ENCODE measurements around the gene CIAO3.

Gene CIAO3

DNA sequence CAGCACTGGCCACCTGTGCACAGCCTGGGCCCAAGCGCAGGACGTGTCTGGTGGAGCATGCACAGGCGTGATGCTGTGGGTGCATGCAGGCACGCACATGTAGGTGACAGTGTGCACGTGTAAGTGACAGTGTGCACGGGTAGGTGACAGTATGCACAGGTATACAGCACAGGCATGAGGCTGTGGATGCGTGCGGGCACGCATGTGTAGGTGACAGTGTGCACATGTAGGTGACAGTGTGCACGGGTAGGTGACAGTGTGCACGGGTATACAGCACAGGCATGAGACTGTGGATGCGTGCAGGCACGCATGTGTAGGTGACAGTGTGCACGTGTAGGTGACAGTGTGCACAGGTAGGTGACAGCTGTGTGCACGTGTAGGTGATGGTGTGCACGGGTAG, 39.5 kb upstream of the CIAO3 start:
- no peaks in the 10 kb centered on the region; the same call in 1 of the 2 replicates for H4K20me1 ChIP-seq (ENCODE audit: insufficient read depth, low read length)
- TF ChIP-seq EZH2 (optimal IDR thresholded peaks at IDR 0.05; ENCODE audit: low read depth, low read length) (no peak), EZH2phosphoT487 (IDR thresholded peaks at IDR 0.05; ENCODE audit: low read length) (no peak)
- TF ChIP-seq, protein P1, sequence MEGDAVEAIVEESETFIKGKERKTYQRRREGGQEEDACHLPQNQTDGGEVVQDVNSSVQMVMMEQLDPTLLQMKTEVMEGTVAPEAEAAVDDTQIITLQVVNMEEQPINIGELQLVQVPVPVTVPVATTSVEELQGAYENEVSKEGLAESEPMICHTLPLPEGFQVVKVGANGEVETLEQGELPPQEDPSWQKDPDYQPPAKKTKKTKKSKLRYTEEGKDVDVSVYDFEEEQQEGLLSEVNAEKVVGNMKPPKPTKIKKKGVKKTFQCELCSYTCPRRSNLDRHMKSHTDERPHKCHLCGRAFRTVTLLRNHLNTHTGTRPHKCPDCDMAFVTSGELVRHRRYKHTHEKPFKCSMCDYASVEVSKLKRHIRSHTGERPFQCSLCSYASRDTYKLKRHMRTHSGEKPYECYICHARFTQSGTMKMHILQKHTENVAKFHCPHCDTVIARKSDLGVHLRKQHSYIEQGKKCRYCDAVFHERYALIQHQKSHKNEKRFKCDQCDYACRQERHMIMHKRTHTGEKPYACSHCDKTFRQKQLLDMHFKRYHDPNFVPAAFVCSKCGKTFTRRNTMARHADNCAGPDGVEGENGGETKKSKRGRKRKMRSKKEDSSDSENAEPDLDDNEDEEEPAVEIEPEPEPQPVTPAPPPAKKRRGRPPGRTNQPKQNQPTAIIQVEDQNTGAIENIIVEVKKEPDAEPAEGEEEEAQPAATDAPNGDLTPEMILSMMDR (IDR thresholded peaks at IDR 0.05; ENCODE audit: low read length) = no peak
- H3K27ac ChIP-seq (ENCODE audit: low read length) = no peak overlapping the region
- DNase-seq = no peak
- H3K4me1 ChIP-seq (ENCODE audit: low read length) = no peaks in the 10 kb centered on the region
- no peak overlapping the region for H3K4me2 ChIP-seq (ENCODE audit: low read depth, low read length)
- no peaks in the 10 kb centered on the region for H3K36me3 ChIP-seq (replicated peaks; ENCODE audit: insufficient read depth, low read length)
- no peak overlapping the region for H3K9ac ChIP-seq (ENCODE audit: low read length)
- no peaks in the 10 kb centered on the region for H3F3A ChIP-seq (ENCODE audit: insufficient read depth, low read length)
- no peaks in the 10 kb centered on the region for H3K79me2 ChIP-seq (ENCODE audit: low read length)
- H3K9me3 ChIP-seq (replicated peaks; ENCODE audit: insufficient read depth, low read length) = no peaks in the 10 kb centered on the region
- no peak overlapping the region for H2AFZ ChIP-seq (ENCODE audit: low read length)
- H3K9me2 ChIP-seq (replicated peaks; ENCODE audit: insufficient read depth, low read length) = no peaks in the 10 kb centered on the region
- no peak overlapping the region for H3K4me3 ChIP-seq (ENCODE audit: low read length)
- H3K27me3 ChIP-seq (replicated peaks; ENCODE audit: insufficient read depth, low read length) = peaks cover 79% of the 10 kb centered on the region

DNA sequence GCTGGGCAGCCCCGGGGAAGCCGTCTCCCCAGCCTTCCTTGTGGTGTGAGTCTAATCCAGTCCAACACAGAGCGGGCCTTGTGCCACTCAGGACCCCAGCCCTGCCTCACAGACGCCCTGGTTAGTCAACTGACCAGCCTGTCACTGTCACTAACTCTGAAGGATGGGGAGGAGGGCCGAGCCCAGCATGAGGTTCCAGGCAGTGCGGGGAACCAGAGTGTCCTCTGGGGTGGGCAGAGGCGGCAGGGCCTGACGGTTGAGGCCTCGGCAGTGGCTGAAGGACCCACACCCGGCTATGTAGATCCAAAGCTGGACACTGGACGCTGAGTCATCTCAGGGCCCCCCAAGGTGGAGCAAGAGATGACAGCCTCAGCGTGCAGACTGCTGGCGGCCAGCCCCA, 38.8 kb upstream of the CIAO3 start:
- Histone ChIP-seq H3K9me2 (replicated peaks; ENCODE audit: insufficient read depth, low read length) (no peaks in the 10 kb centered on the region), H3F3A (ENCODE audit: insufficient read depth, low read length) (no peaks in the 10 kb centered on the region), H3K9me3 (replicated peaks; ENCODE audit: insufficient read depth, low read length) (no peaks in the 10 kb centered on the region), H3K27ac (ENCODE audit: low read length) (no peak overlapping the region), H3K9ac (ENCODE audit: low read length) (no peak overlapping the region), H3K27me3 (replicated peaks; ENCODE audit: insufficient read depth, low read length) (peaks cover 87% of the 10 kb centered on the region), H3K79me2 (ENCODE audit: low read length) (no peaks in the 10 kb centered on the region), H3K4me1 (ENCODE audit: low read length) (no peaks in the 10 kb centered on the region), H3K4me2 (ENCODE audit: low read depth, low read length) (no peak overlapping the region), H4K20me1 (ENCODE audit: insufficient read depth, low read length) (no peaks in the 10 kb centered on the region), H2AFZ (ENCODE audit: low read length) (no peak overlapping the region), H3K4me3 (ENCODE audit: low read length) (no peak overlapping the region), H3K36me3 (replicated peaks; ENCODE audit: insufficient read depth, low read length) (no peaks in the 10 kb centered on the region)
- DNase-seq = no peak
- TF ChIP-seq EZH2phosphoT487 (IDR thresholded peaks at IDR 0.05; ENCODE audit: low read length) (no peak), EZH2 (optimal IDR thresholded peaks at IDR 0.05; ENCODE audit: low read depth, low read length) (no peak)
- TF ChIP-seq, protein P1 (IDR thresholded peaks at IDR 0.05; ENCODE audit: low read length) = no peak

DNA sequence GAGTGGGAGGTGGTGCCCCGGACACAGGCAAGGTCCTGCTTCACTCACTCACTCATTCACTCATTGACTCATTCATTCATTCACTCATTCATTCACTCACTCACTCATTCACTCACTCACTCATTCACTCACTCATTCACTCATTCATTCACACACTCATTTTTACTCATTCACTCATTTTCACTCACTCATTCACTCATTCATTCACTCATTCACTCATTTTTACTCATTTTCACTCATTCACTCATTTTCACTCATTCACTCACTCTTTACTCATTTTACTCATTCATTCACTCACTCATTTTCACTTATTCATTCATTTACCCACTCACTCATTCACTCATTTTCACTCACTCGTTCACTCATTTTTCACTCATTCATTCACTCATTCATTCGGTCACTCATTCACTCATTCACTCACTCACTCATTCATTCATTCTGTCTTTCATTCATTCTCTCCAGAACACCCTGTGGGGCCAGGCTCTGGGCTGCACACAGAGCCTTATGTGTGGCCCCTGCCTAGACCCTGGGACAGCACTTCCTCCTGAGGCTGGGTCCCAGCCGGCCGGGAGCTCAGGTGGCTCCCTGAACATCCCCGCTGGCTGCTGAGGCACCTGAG, 38.2 kb upstream of the CIAO3 start:
- no peaks in the 10 kb centered on the region for H3K79me2 ChIP-seq (ENCODE audit: low read length)
- DNase-seq = no peak
- peaks cover 92% of the 10 kb centered on the region for H3K27me3 ChIP-seq (replicated peaks; ENCODE audit: insufficient read depth, low read length)

More for the DNA sequence above, 38.2 kb upstream of the CIAO3 start:
- Histone ChIP-seq H3K9ac (ENCODE audit: low read length) (no peak overlapping the region), H3K9me3 (replicated peaks; ENCODE audit: insufficient read depth, low read length) (no peaks in the 10 kb centered on the region), H3K36me3 (replicated peaks; ENCODE audit: insufficient read depth, low read length) (no peaks in the 10 kb centered on the region), H3K4me3 (ENCODE audit: low read length) (no peak overlapping the region), H2AFZ (ENCODE audit: low read length) (no peak overlapping the region), H3F3A (ENCODE audit: insufficient read depth, low read length) (no peaks in the 10 kb centered on the region), H3K4me1 (ENCODE audit: low read length) (no peaks in the 10 kb centered on the region), H3K4me2 (ENCODE audit: low read depth, low read length) (no peak overlapping the region), H3K9me2 (replicated peaks; ENCODE audit: insufficient read depth, low read length) (no peaks in the 10 kb centered on the region), H4K20me1 (ENCODE audit: insufficient read depth, low read length) (no peaks in the 10 kb centered on the region), H3K27ac (ENCODE audit: low read length) (no peak overlapping the region)
- TF ChIP-seq EZH2phosphoT487 (IDR thresholded peaks at IDR 0.05; ENCODE audit: low read length) = no peak
- no peak for TF ChIP-seq EZH2 (optimal IDR thresholded peaks at IDR 0.05; ENCODE audit: low read depth, low read length)
- TF ChIP-seq, protein P1 (IDR thresholded peaks at IDR 0.05; ENCODE audit: low read length) = no peak

Data from MM.1S (cell line).